GM19035 (cell line): ENCODE data around the gene ATE1.
A peak's percentile ranks its signal among the peaks of the same experiment; 100 is the strongest.
"Not testable (repeated sequence)": the region's sequence is repeated elsewhere in the genome, so short reads cannot be mapped to it uniquely, and the experiment has no call there.

Experiments
- ATAC-seq: cut with Tn5 transposase; IDR thresholded peaks from one replicate; pipeline ENCODE4 v1.9.1; 2021; ENCODE audit not compliant: unreplicated experiment

Gene ATE1

DNA sequence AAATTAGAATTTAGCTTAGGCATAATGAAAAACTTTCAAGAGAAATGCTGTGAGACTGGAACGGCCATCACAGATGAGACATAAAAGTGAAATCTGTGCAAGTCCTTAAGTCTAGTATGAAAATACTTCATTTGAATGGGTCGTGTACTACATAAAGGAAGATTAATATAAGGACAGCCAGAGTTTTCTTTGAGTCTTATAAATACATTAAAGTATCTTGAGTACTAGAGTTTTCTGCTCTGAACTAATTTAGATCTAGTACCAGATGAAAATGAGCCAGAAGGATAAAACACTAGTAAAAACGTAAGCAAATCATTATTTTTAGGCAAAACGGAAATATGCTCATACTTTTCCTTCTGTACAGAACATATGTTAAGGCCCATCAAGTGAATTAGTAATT lies 93.1 kb downstream of the ATE1 start:
- ATAC-seq: no peak

DNA sequence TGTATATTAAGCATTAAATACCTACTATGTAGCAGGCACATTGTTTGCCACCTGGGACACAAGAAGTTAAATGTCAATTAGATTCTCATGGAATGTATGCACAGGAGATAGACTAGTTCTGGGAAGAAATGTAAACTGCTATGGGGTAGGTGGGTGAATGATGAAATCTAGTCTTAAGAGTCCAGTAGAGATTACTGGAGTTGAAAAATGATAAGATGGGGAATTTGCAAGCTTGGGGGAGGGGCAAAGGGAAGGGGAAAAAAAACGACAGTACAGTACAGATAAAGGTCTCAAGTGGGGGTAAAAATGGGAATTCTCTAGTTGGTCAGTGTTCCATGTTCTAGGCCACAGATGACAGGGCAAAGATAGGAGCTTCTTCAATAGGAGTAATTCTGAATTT lies 94.4 kb downstream of the ATE1 start:
- ATAC-seq: no peak

DNA sequence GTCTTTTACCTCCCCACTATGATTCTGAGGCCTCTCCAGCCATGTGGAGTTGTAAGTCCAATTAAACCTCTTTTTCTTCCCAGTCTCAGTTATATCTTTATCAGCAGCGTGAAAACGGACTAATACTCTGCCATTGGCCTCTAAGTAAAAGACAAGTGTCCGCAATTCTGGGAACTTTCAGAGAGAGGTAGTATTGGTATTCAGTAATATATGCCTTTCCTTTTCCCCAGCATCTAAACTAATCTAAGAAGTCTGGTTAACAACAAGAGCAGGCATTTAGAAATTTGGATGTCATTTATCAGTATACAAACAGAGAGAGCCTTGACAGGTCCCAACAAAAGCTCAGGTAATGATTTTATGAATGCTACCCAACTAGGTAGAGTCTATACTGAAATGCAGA lies 95.2 kb downstream of the ATE1 start:
- ATAC-seq: no peak

DNA sequence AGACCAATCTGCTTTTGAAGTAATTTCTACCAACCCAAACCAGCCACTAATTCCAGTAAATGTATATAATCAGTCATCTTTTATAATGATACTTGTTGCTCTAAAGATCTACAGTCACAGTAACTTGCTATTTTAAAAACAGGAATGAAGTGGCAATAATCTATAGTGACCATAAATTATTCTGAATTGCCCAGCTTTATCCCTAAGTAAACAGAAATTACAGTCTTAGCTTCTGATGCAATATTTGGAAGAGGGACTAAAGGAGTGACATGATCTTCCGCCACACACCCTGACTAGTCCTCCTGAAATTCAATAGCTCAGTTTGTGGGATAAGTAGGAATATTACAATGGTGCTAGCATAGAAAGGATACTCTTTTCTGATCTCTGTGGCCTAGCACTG lies 96.1 kb downstream of the ATE1 start:
- no peak for ATAC-seq

DNA sequence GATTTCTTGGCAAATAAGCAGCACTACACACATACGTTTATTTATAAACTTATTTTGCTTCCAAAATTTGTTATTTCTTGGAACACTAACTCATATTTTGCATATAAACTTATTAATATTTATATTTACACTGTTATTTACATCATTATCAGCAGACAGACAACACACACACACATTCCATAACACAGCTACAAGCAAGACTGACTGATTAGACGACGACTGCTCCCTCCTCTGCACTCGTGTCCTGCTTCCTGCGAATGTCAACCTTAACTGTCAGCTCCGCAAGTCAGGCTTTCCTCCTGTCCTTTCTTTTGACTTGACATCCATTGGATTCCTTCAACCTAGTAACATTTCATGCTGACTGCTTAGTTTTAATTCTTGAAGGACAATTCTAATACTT lies 96.6 kb downstream of the ATE1 start:
- ATAC-seq: no peak

DNA sequence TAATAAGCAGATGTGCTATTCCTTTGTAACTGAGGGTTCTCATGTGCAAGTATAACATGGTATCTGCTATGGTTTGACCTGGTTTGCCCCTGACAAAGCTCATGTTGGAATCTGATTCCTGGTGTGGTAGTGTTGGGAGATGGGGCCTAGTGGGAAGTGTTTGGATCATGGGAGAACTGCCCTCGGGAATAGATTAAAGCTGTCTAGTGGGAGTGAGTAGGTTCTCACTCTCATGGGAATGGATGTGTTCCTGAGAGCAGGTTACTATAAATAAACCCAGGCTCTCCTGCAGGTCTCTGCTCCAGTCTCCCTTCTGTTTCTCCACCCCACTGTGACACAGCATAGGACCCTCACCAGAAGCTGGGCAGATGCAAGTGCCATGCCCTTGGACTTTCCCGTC lies 97.7 kb downstream of the ATE1 start:
- no peak for ATAC-seq

DNA sequence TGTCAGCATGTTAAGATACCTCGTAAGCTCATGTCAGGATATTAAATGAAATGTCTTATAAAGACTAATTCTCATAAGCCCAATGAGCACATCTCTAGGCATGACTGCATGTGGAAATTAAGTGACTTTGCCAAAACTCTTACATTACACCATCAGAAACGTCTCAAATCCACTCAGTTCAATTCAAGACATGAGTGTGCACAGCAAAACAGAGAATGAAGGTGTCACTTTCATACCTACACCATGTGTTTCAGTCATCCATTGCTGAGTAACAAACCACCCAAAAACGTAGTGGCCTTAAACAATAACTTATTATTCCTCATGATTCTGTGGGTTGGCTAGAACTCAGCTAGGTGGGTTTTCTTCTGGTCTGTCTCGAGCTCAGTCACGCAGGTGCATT lies 99.8 kb downstream of the ATE1 start:
- no peak for ATAC-seq

DNA sequence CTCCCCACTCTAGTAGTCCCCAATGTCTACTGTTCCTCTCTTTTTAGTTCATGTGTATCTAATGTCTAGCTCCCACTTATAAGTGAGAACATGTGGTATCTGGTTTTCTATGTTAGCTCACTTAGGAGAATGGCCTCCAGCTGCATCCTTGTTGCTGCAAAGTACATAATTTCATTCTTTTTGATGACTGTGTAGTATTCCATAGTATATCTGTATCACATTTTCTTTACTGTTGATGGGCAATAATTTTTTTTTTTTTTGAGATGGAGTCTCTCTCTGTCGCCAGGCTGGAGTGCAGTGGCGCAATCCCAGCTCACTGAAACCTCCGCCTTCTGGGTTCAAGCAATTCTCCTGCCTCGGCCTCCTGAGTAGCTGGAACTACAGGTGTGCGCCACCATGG lies 101.1 kb downstream of the ATE1 start:
- ATAC-seq: not testable (repeated sequence)

DNA sequence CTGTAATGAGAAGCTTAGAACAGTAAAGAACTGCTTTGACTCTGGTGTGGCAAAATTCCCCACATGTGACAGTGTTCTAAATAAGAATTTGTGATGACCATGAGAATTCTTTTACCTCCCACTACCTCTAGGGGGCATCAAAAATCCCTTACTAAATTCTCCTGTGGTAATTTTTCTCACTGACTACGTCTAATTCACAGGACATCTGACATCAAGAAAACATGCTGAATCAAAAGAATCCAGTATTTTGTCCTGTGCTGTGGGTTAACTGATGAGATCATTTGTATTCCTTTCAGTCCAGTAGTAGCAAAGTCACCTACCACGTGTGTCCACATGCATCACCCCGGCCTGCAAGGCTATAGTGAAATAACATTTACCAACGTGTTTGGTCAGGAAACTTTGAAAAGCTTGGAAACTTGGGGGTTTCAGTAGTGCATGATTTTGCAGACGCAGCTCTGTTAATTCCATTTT lies 103.8 kb downstream of the ATE1 start:
- ATAC-seq: peak; percentile 55

DNA sequence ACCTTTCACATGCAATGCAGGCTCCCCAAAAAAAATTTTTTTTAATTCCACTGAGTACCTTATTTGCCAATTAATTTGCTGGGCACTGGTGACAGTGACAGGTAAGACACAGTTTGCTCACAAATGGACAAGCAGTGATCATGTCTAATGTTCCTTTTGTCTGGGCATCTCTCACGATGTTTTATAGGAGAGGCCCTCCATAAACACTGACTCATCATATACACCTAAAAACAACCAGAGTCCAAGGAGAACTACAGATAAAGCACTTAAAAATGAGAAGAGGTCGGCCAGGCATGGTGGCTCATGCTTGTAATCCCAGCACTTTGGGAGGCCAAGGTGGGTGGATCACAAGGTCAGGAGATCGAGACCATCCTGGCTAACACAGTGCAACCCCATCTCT lies 105.1 kb downstream of the ATE1 start:
- ATAC-seq: no peak

DNA sequence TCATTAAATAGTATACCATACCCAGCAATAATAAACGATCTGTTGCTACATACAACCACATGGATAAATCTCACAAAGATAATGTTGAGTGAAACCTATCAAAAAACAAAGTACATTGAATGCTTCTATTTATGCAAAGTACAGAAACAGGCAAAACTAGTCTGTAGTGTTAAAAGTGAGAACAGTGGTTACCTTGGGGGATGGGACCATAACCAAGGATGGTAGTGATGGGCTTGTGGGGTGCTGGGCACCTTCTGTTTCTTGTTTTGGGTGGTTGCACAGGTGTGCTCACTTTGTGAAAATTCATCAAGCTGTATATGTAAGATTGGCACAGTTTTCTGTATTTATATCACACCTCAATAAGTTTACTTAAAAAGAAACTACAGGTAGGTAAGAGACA lies 105.7 kb downstream of the ATE1 start:
- ATAC-seq: no peak

DNA sequence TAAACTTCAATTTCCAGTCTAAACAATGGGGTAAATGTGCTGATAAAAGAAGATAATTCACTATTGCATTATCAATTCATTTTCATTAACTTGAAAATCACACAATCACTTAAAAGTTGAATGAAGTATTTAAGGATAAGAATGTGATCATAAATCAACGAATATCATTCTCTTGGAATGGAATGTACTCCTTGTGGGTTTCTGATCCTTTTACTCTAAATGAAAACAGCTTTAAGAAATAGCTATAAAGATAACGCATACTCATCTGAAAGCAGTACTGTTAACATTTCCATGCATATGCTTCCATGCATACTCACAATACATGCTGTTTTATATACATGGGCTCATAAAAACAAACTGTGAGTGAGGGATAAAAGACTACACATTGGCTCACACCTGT lies 108.8 kb downstream of the ATE1 start:
- no peak for ATAC-seq

DNA sequence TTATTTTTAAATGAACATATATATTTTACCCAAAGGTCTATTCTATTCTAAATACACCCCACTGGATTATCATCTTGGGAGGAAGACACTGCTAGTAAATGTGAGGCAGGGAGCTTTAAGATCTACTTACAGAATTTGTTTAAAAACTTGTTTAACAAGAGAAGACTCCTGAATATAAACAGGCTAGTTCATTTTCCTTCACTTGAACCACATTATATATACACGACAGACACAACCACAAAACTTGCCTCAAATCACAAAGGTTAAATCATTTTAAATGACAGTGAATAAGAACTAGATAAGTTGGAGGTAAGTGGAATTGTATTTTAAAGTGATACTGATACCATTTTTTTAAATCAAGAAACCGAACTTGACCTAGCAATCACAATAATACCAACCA lies 109.2 kb downstream of the ATE1 start:
- ATAC-seq: no peak

DNA sequence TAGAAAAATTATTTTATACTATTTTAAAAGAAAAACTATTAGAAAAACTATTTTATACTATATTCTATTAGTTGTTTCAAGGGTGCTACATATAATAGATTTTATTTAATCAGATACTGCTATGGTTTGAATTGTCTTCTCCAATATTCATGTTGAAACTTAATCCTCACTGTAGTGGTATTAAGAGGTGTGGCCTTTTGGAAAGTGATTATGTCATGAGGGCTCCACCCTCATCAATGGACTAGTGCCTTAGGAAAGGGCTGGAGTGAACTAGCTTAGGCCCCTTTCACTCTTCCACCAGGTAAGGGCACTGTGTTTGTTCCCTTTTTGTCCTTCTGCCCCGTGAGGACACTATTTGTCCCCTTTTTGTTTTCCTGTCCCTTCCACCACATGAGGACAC lies 111.6 kb downstream of the ATE1 start:
- ATAC-seq: no peak

DNA sequence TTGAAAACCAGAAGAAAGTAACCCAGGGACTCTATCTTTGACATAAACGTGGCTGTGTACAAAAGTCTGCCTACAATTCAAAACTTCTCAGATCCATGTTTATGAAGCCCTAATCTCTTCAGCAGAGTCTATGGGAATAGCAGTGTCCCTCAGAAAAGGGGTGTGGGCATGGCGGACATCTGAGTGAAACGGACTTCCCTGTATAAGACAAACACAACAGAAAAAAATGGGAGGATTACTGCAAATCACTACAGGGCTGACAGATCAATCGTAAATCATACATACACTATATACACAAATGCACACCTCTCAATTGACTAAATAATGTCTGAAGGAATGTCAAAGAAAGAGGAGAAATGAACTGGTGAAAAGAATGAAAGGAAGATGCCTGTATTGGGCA lies 114.0 kb downstream of the ATE1 start:
- no peak for ATAC-seq

DNA sequence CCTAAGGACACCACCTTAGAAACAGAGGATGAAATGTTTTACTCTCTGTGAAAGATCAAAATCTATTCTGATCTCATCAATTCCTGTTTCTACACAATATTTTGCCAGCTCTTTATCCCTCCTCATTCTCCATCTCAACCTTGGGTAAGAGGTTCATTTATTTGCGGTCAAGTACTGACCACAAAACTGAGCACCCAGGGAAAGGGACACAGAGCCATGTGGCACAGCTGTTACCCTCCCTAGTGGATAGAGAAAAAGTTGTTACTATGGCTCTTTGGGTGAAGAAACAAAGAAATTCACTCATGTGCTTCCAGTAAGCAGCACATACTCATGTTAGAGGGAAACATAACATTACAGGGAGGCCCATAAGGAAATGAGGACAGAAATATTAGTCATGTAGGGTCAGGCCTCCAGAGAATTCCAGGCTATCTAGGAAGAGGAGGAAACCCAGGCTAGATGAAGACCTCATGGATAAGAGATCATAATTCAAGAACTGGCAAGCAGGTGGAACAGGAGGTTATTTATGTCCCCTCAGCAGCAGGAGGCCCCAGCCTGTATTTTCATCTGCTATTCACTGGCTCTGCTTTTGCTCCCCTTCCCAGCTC lies 114.5 kb downstream of the ATE1 start:
- no peak for ATAC-seq

DNA sequence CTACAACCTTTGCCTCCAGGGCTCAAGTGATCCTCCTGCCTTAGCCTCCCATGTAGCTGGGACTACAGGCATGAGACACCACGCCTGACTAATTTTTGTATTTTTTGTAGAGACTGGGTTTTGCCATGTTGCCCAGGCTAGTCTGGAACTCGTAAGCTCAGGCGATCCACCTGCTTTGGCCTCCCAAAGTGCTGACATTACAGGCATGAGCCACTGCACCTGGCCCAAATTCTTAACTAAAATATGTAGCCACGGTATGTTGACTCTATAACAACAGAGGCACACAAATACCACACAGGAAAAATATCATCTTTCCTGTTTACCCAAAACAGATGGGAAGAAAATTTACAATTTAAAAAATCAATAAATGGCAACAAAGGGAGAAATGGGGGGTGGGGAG lies 115.8 kb downstream of the ATE1 start:
- no peak for ATAC-seq

DNA sequence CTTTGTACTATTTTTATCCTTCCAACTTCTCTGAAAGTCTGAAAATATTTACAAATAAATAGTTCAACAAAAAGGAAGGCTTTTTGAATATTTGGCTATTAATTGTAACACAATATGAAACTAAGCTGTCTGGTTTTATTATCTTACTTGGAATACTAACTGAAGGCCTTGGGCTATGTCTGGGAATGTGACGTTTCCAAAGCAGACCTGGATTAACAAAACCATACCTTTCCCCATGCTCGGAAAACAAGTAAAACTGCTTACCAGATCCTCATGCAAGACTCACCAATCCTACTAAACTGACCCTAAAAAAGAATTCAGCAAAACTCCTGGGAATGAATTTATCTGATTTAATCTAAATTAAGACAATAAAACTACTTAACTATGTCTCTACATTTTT lies 116.4 kb downstream of the ATE1 start:
- no peak for ATAC-seq

DNA sequence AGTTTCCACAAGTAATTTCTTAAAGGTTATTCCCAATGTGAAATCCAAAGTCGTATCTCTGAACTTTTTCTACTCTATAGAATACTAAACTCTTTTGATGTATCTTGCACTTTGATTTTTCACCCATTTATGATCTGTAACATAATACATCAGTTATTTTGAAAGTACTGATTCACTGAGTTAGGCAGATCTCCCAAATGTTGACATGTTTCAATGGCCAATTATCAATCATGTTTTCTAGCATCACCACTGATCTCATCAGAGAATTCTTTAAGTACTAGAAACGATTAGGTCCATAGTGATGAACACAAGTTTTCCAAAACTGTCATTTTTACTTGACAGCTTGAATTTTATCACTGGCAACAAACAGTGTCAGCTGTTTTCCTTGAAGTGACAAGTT lies 119.0 kb downstream of the ATE1 start:
- ATAC-seq: no peak

DNA sequence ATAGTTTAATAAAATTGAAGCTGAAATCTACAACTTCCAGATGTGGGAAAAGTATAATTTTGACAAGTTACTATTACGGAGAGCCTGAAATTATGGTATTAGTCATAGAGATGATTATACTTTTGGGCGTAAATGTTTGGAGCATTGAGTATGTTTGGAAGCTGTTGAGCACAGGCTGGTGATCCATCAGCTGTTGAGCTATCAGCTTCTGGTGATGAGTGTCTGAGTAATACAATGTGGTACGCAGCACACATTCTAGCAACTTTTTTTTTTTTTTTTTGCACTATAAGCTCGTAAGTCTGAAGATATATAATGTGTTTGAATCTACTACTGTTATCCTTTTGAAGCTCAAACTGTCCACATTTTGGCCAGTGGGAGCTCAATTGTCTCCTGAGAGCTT lies 123.4 kb downstream of the ATE1 start:
- ATAC-seq: no peak

DNA sequence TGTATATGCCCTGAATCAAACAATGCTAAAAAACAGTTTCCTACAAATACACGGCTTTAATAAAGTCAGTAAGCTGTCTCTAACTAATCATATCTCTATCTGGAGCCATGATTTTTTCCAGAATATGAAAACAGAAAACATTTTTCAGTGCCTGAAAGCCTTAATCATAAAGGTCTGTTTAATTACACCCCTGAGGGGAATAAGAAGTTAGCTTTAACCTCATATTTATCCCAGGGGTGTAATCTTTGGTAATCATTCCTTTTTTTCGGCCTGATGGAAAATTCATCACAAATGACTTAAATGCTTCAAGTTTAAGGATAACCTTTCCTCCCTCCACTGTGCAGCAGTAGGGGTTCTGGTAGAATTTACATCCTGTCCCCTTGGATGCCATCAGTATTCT lies 124.2 kb downstream of the ATE1 start:
- ATAC-seq: no peak

DNA sequence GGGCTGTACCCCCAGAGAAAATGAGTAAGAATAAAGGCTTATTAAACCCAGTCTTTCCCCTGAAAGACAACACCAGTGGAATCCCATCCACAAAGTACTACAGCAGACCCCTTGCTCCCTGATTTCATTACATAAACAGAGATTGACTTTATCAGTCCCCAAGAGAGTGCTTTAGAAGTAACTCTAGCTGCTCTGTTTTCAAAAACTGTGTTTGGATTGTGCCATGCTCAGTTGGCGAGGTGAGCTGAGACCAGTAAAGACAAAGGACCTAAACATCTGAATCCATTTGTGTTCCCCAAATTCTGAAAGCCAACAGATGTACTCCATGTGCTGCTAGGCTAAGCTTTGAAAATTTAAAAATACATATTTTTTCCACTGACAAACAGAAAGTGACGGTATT lies 127.0 kb downstream of the ATE1 start:
- ATAC-seq: no peak

DNA sequence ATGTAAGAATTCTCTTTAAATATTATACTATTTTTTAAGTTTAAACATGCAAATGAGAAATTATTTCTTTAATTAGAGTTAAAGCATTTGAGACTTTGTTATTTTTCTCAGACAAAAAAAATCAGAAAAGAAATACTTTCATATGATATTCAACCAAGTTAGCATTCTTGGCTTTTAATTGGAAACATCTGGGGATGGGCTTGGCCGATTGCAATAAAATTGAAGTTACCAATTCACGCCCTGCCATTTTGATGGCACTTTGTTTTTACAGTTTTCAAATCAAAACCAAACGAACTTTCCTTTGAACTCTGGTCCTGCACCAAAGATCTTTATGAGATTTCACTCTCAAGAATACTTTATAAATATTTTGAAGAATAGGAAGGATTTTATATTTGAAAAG lies 127.7 kb downstream of the ATE1 start:
- no peak for ATAC-seq

DNA sequence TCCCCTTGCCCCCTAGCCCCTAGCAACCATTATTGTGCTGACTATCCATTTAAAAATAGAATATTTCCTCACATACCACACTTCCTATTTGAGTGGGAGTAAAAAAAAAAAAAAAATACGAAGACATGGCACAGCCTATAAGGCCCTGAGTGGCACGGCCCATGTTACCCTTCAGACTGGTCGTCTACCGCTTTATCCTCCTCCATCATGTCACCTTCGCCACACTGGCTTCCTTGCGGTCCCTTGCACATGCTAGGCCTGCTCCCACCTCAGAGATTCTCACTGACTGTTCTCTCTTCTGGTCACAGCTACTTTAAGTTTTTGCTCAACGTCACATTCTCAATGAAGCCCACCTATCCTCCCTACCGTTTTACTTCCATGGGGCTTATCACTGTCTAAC lies 130.3 kb downstream of the ATE1 start:
- ATAC-seq: no peak
